ENCODE results near the gene MYO5B.

The MYO5B gene

GRCh38 chr18:49866680-49867079 lies 328.3 kb downstream of the MYO5B start:
- H3K4me1 ChIP-seq (ENCODE audit: control insufficient read depth, insufficient read depth, low read length) = peaks cover 3% of the 10 kb centered on the region; the same call in 1 of the 2 replicates
- no peak overlapping the region for H3K9ac ChIP-seq (ENCODE audit: low read length)
- H3K9me3 ChIP-seq (ENCODE audit: control insufficient read depth, insufficient read depth, low read depth, low read length) = no peaks in the 10 kb centered on the region
- H3K4me3 ChIP-seq (ENCODE audit: low read depth, low read length) = no peak overlapping the region
- no peak overlapping the region for H3K27ac ChIP-seq (ENCODE audit: low read depth, low read length)
- H3K27me3 ChIP-seq (ENCODE audit: control insufficient read depth, insufficient read depth, low read length) = no peaks in the 10 kb centered on the region
- no peaks in the 10 kb centered on the region for H3K36me3 ChIP-seq (ENCODE audit: control insufficient read depth, insufficient read depth, low read length)

GRCh38 chr18:49865401-49865800 lies 329.5 kb downstream of the MYO5B start:
- Histone ChIP-seq H3K9me3 (ENCODE audit: control insufficient read depth, insufficient read depth, low read depth, low read length) (no peaks in the 10 kb centered on the region), H3K4me3 (ENCODE audit: low read depth, low read length) (no peak overlapping the region), H3K4me1 (ENCODE audit: control insufficient read depth, insufficient read depth, low read length) (peaks cover 3% of the 10 kb centered on the region; the same call in 1 of the 2 replicates), H3K27ac (ENCODE audit: low read depth, low read length) (no peak overlapping the region), H3K36me3 (ENCODE audit: control insufficient read depth, insufficient read depth, low read length) (no peaks in the 10 kb centered on the region), H3K27me3 (ENCODE audit: control insufficient read depth, insufficient read depth, low read length) (no peaks in the 10 kb centered on the region), H3K9ac (ENCODE audit: low read length) (no peak overlapping the region)

GRCh38 chr18:49863769-49864621 lies 331.0 kb downstream of the MYO5B start:
- no peaks in the 10 kb centered on the region for H3K9me3 ChIP-seq (ENCODE audit: control insufficient read depth, insufficient read depth, low read depth, low read length)
- H3K4me3 ChIP-seq (ENCODE audit: low read depth, low read length) = no peak overlapping the region
- H3K27me3 ChIP-seq (ENCODE audit: control insufficient read depth, insufficient read depth, low read length) = no peaks in the 10 kb centered on the region
- H3K27ac ChIP-seq (ENCODE audit: low read depth, low read length) = no peak overlapping the region
- H3K36me3 ChIP-seq (ENCODE audit: control insufficient read depth, insufficient read depth, low read length) = no peaks in the 10 kb centered on the region
- no peak overlapping the region for H3K9ac ChIP-seq (ENCODE audit: low read length)
- H3K4me1 ChIP-seq (ENCODE audit: control insufficient read depth, insufficient read depth, low read length) = peaks cover 3% of the 10 kb centered on the region; the same call in 1 of the 2 replicates

GRCh38 chr18:49862656-49863385 lies 332.1 kb downstream of the MYO5B start:
- H3K4me3 ChIP-seq (ENCODE audit: low read depth, low read length) = no peak overlapping the region
- no peaks in the 10 kb centered on the region for H3K36me3 ChIP-seq (ENCODE audit: control insufficient read depth, insufficient read depth, low read length)
- no peaks in the 10 kb centered on the region for H3K27me3 ChIP-seq (ENCODE audit: control insufficient read depth, insufficient read depth, low read length)
- H3K27ac ChIP-seq (ENCODE audit: low read depth, low read length) = no peak overlapping the region
- peaks cover 11% of the 10 kb centered on the region for H3K4me1 ChIP-seq (ENCODE audit: control insufficient read depth, insufficient read depth, low read length)
- H3K9ac ChIP-seq (ENCODE audit: low read length) = no peak overlapping the region
- H3K9me3 ChIP-seq (ENCODE audit: control insufficient read depth, insufficient read depth, low read depth, low read length) = no peaks in the 10 kb centered on the region

GRCh38 chr18:49861659-49862058 lies 333.3 kb downstream of the MYO5B start:
- no peak overlapping the region for H3K4me3 ChIP-seq (ENCODE audit: low read depth, low read length)
- H3K36me3 ChIP-seq (ENCODE audit: control insufficient read depth, insufficient read depth, low read length) = no peaks in the 10 kb centered on the region
- H3K9me3 ChIP-seq (ENCODE audit: control insufficient read depth, insufficient read depth, low read depth, low read length) = no peaks in the 10 kb centered on the region
- peaks cover 11% of the 10 kb centered on the region for H3K4me1 ChIP-seq (ENCODE audit: control insufficient read depth, insufficient read depth, low read length)
- H3K27me3 ChIP-seq (ENCODE audit: control insufficient read depth, insufficient read depth, low read length) = no peaks in the 10 kb centered on the region
- no peak overlapping the region for H3K9ac ChIP-seq (ENCODE audit: low read length)
- H3K27ac ChIP-seq (ENCODE audit: low read depth, low read length) = no peak overlapping the region

DNA sequence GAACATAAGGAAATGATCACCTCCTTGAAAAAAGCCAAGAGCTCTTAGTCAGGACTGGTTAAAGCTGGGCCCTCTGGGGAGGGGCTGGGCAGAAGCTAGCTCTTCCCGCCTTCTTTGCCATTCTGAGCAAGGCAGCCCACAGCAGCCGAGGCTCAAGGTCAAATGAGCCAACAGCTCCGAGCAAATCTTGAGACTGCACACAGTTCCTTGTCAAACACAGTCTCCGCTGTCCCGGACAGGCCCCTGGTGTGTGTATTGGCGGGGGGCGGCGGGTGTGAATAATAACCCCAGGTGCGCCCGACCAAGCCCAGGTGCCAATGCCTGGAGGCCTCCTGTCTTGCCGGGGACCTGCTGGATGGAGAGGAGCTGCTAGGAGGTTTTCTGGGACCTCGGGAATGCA lies 335.2 kb downstream of the MYO5B start:
- Histone ChIP-seq H3K4me1 (ENCODE audit: control insufficient read depth, insufficient read depth, low read length) (peaks cover 11% of the 10 kb centered on the region), H3K27ac (ENCODE audit: low read depth, low read length) (no peak overlapping the region), H3K9ac (ENCODE audit: low read length) (no peak overlapping the region), H3K4me3 (ENCODE audit: low read depth, low read length) (no peak overlapping the region), H3K27me3 (ENCODE audit: control insufficient read depth, insufficient read depth, low read length) (no peaks in the 10 kb centered on the region), H3K9me3 (ENCODE audit: control insufficient read depth, insufficient read depth, low read depth, low read length) (no peaks in the 10 kb centered on the region), H3K36me3 (ENCODE audit: control insufficient read depth, insufficient read depth, low read length) (no peaks in the 10 kb centered on the region)

- Histone ChIP-seq H3K9me3 (ENCODE audit: control insufficient read depth, insufficient read depth, low read depth, low read length) (no peaks in the 10 kb centered on the region), H3K27me3 (ENCODE audit: control insufficient read depth, insufficient read depth, low read length) (no peaks in the 10 kb centered on the region), H3K9ac (ENCODE audit: low read length) (no peak overlapping the region), H3K36me3 (ENCODE audit: control insufficient read depth, insufficient read depth, low read length) (no peaks in the 10 kb centered on the region), H3K4me3 (ENCODE audit: low read depth, low read length) (no peak overlapping the region), H3K27ac (ENCODE audit: low read depth, low read length) (no peak overlapping the region), H3K4me1 (ENCODE audit: control insufficient read depth, insufficient read depth, low read length) (peaks cover 11% of the 10 kb centered on the region)
Observed at GRCh38 chr18:49859021-49859359, 336.0 kb downstream of the MYO5B start.

GRCh38 chr18:49858309-49859020 lies 336.5 kb downstream of the MYO5B start:
- Histone ChIP-seq H3K9me3 (ENCODE audit: control insufficient read depth, insufficient read depth, low read depth, low read length) (no peaks in the 10 kb centered on the region), H3K4me1 (ENCODE audit: control insufficient read depth, insufficient read depth, low read length) (peaks cover 11% of the 10 kb centered on the region), H3K36me3 (ENCODE audit: control insufficient read depth, insufficient read depth, low read length) (no peaks in the 10 kb centered on the region), H3K27me3 (ENCODE audit: control insufficient read depth, insufficient read depth, low read length) (no peaks in the 10 kb centered on the region), H3K9ac (ENCODE audit: low read length) (peak overlapping the region; percentile 26), H3K27ac (ENCODE audit: low read depth, low read length) (peak overlapping the region; percentile 12; the same call in 1 of the 2 replicates), H3K4me3 (ENCODE audit: low read depth, low read length) (no peak overlapping the region)

DNA sequence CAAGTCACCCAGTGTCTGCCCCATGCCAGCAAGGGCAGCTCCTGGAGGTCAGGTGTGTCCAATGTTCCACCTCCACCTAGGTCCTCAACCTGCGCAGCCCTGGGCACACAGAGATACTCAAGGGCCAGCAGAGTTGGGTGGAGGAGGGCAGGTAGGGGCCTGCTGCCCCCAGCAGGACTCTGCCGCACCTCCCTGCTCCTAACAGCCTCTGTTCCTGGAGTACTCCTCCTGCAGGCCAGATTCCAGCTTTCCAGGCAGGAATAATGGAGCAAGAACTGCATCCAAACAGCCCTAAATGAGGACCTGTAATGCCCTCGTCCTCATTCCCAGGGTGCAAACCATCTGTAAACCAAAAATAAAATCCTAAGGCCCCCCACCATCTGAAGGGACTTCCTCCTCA lies 337.2 kb downstream of the MYO5B start:
- Histone ChIP-seq H3K4me3 (ENCODE audit: low read depth, low read length) (no peak overlapping the region), H3K9me3 (ENCODE audit: control insufficient read depth, insufficient read depth, low read depth, low read length) (no peaks in the 10 kb centered on the region), H3K36me3 (ENCODE audit: control insufficient read depth, insufficient read depth, low read length) (no peaks in the 10 kb centered on the region), H3K27ac (ENCODE audit: low read depth, low read length) (no peak overlapping the region), H3K27me3 (ENCODE audit: control insufficient read depth, insufficient read depth, low read length) (no peaks in the 10 kb centered on the region), H3K4me1 (ENCODE audit: control insufficient read depth, insufficient read depth, low read length) (peaks cover 11% of the 10 kb centered on the region), H3K9ac (ENCODE audit: low read length) (no peak overlapping the region)

- H3K9ac ChIP-seq (ENCODE audit: low read length) = no peak overlapping the region
- no peaks in the 10 kb centered on the region for H3K36me3 ChIP-seq (ENCODE audit: control insufficient read depth, insufficient read depth, low read length)
- no peak overlapping the region for H3K4me3 ChIP-seq (ENCODE audit: low read depth, low read length)
- no peaks in the 10 kb centered on the region for H3K27me3 ChIP-seq (ENCODE audit: control insufficient read depth, insufficient read depth, low read length)
- H3K9me3 ChIP-seq (ENCODE audit: control insufficient read depth, insufficient read depth, low read depth, low read length) = no peaks in the 10 kb centered on the region
- peaks cover 8% of the 10 kb centered on the region for H3K4me1 ChIP-seq (ENCODE audit: control insufficient read depth, insufficient read depth, low read length)
- H3K27ac ChIP-seq (ENCODE audit: low read depth, low read length) = no peak overlapping the region
Observed at GRCh38 chr18:49856496-49856895, 338.5 kb downstream of the MYO5B start.

Data from HUES6 (cell line).